AG09319 (cell line): ENCODE results near the gene NCKAP5L.

ENCODE experiments used
- DNase-seq: peaks from one replicate; pipeline ENCODE4 v3.0.0-alpha.2; 2010; ENCODE audit warnings: low read depth; ENCODE audit errors: extremely low read depth
- CTCF ChIP-seq: IDR thresholded peaks from 2 replicates; pipeline ENCODE4 v1.5.1; 2011; ENCODE audit warnings: low read depth, mild to moderate bottlenecking, inconsistent platforms, low read length, moderate library complexity

Gene NCKAP5L

DNA sequence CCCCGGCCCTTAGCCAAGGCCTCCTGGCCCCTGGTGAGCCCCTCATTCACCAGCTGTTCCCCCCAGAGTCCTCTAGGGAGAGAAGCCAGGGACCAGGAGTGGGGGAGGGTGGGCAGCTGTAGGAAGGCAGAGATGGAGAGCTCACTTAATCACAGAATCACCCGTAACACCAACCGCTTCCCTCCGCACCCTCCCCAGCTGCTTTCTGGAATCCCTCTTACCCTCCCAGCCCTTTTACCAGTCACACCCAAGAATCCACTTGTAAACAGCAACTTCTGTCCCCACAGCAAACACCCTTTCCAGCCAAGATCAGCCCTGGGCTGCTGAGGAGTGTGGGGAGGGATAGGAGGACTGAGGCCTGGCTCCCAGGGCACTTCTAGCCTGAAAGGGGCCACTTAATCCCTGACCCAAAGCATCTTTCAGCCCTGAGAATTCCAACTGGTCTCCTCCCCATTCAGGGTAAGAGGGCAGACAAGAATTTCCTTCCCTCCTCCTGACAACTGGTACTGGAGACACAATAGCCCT, 18.8 kb downstream of the NCKAP5L start:
- no peak for TF ChIP-seq CTCF
- DNase-seq, result no peak

- no peak for TF ChIP-seq CTCF
- DNase-seq, result no peak
These were observed 19.4 kb downstream of the NCKAP5L start for GRCh38 chr12:49808686-49809380.

GRCh38 chr12:49807991-49808580, 20.1 kb downstream of the NCKAP5L start:
- no peak for DNase-seq
- TF ChIP-seq CTCF, result no peak

- DNase-seq, result no peak
These were observed 21.3 kb downstream of the NCKAP5L start for GRCh38 chr12:49806877-49807276.

DNA sequence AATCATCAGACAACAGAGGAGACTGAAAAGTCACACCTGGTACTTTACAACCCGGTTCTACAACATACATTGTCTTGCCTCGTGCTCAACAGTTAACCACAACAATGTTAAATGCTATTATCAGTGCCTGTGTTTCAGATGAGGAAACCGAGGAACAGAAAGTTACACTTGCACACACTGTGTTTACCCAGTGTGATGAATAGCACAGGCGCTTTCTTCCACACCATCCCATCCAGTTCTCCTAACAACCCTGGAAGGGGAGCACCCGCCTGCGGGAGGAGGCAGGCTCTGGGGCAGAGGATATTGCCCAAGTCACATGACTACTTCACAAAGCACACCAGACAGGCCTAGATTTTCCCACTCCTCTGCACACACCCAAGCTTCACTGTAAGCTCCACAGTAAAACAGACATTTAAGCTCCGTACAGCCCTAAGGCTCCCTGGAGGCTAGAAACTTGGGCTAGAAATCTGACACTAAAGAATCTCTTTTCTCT, 21.8 kb downstream of the NCKAP5L start:
- TF ChIP-seq CTCF, result no peak
- no peak for DNase-seq

More at GRCh38 chr12:49806877-49807276, 21.3 kb downstream of the NCKAP5L start:
- no peak for TF ChIP-seq CTCF

- no peak for DNase-seq
- no peak for TF ChIP-seq CTCF
These were observed 22.8 kb downstream of the NCKAP5L start for GRCh38 chr12:49805409-49805808.

- TF ChIP-seq CTCF, result no peak
- no peak for DNase-seq
These were observed 23.4 kb downstream of the NCKAP5L start for GRCh38 chr12:49804821-49805220.
